Embryonic facial prominence (tissue), 1 donor: ENCODE data around the gene NR3C2.
"Not testable (repeated sequence)": the region's sequence is repeated elsewhere in the genome, so short reads cannot be mapped to it uniquely, and the experiment has no call there.

ENCODE experiments used
- DNase-seq: peaks from one replicate; pipeline ENCODE4 v3.0.0-alpha.2; 2016; ENCODE audit errors: extremely low spot score

The NR3C2 gene

GRCh38 chr4:148222991-148223660, 219.1 kb downstream of the NR3C2 start:
- DNase-seq: no peak

GRCh38 chr4:148216866-148217814, 225.1 kb downstream of the NR3C2 start:
- no peak for DNase-seq

- DNase-seq: no peak
These were observed 225.9 kb downstream of the NR3C2 start for GRCh38 chr4:148216321-148216720.

- no peak for DNase-seq
These were observed 227.0 kb downstream of the NR3C2 start for GRCh38 chr4:148215202-148215601.

GRCh38 chr4:148214529-148215166, 227.6 kb downstream of the NR3C2 start:
- DNase-seq: no peak

- no peak for DNase-seq
These were observed 230.7 kb downstream of the NR3C2 start for GRCh38 chr4:148211533-148211932.

- DNase-seq: no peak
These were observed 231.6 kb downstream of the NR3C2 start for GRCh38 chr4:148210661-148211060.

- DNase-seq: no peak
These were observed 235.1 kb downstream of the NR3C2 start for GRCh38 chr4:148207068-148207467.

GRCh38 chr4:148205476-148205875, 236.7 kb downstream of the NR3C2 start:
- DNase-seq: no peak

- no peak for DNase-seq
These were observed 237.3 kb downstream of the NR3C2 start for GRCh38 chr4:148204892-148205291.

- no peak for DNase-seq
These were observed 238.0 kb downstream of the NR3C2 start for GRCh38 chr4:148204171-148204570.

- DNase-seq: no peak
These were observed 238.9 kb downstream of the NR3C2 start for GRCh38 chr4:148203056-148203898.

- no peak for DNase-seq
These were observed 241.3 kb downstream of the NR3C2 start for GRCh38 chr4:148200960-148201359.

GRCh38 chr4:148196164-148196563, 246.1 kb downstream of the NR3C2 start:
- DNase-seq: no peak

GRCh38 chr4:148192526-148192925, 249.7 kb downstream of the NR3C2 start:
- DNase-seq: no peak

- not testable (repeated sequence) for DNase-seq
These were observed 254.6 kb downstream of the NR3C2 start for GRCh38 chr4:148187454-148188222.

- DNase-seq: no peak
These were observed 257.3 kb downstream of the NR3C2 start for GRCh38 chr4:148184922-148185321.

- DNase-seq: no peak
These were observed 259.8 kb downstream of the NR3C2 start for GRCh38 chr4:148182230-148182911.

- no peak for DNase-seq
These were observed 268.7 kb downstream of the NR3C2 start for GRCh38 chr4:148173397-148174017.

GRCh38 chr4:148171596-148171995, 270.6 kb downstream of the NR3C2 start:
- DNase-seq: no peak
